HEK293 (cell line): ENCODE results near the gene NOC2L.

Experiments used
- CTCF ChIP-seq: fragments of 450-650 bp; formaldehyde crosslinking; IDR thresholded peaks from 2 replicates; pipeline ENCODE4 v1.5.1; 2016; ENCODE audit warnings: missing biosample characterization, missing genetic modification characterization
- GLI2 ChIP-seq: fragments of 450-650 bp; formaldehyde crosslinking; IDR thresholded peaks from 2 replicates; pipeline ENCODE4; 2017; ENCODE audit warnings: missing biosample characterization, missing genetic modification characterization, low read depth, borderline replicate concordance
- PATZ1 ChIP-seq: fragments of 450-650 bp; formaldehyde crosslinking; IDR thresholded peaks from 2 replicates; pipeline ENCODE4 v1.5.1; 2016; ENCODE audit warnings: missing biosample characterization, missing genetic modification characterization
- PRDM2 ChIP-seq: fragments of 450-650 bp; formaldehyde crosslinking; IDR thresholded peaks from 2 replicates; pipeline ENCODE4 v1.5.1; 2016; ENCODE audit warnings: missing biosample characterization, missing genetic modification characterization, borderline replicate concordance
- ZBTB48 ChIP-seq: fragments of 450-650 bp; formaldehyde crosslinking; IDR thresholded peaks from 2 replicates; pipeline ENCODE4 v1.5.1; 2016; ENCODE audit warnings: missing biosample characterization, missing genetic modification characterization
- ZEB2 ChIP-seq: fragments of 450-650 bp; formaldehyde crosslinking; IDR thresholded peaks from 2 replicates; pipeline ENCODE4 v1.5.1; 2016; ENCODE audit warnings: missing biosample characterization, missing genetic modification characterization
- ZFP3 ChIP-seq: fragments of 450-650 bp; formaldehyde crosslinking; IDR thresholded peaks from 2 replicates; pipeline ENCODE4 v1.5.1; 2016; ENCODE audit warnings: low read depth, missing biosample characterization, missing genetic modification characterization
- ZNF121 ChIP-seq: fragments of 450-650 bp; formaldehyde crosslinking; IDR thresholded peaks from 2 replicates; pipeline ENCODE4 v1.5.1; 2016; ENCODE audit warnings: missing biosample characterization, missing genetic modification characterization
- ZNF133 ChIP-seq: fragments of 450-650 bp; formaldehyde crosslinking; IDR thresholded peaks from 2 replicates; pipeline ENCODE4 v1.5.1; 2016; ENCODE audit warnings: missing biosample characterization, missing genetic modification characterization
- ZNF221 ChIP-seq: fragments of 450-650 bp; formaldehyde crosslinking; IDR thresholded peaks from 2 replicates; pipeline ENCODE4 v1.5.1; 2017; ENCODE audit warnings: missing biosample characterization, missing genetic modification characterization, borderline replicate concordance
- ZNF24 ChIP-seq: fragments of 450-650 bp; formaldehyde crosslinking; IDR thresholded peaks from 2 replicates; pipeline ENCODE4 v1.5.1; 2016; ENCODE audit warnings: missing biosample characterization, missing genetic modification characterization
- ZNF555 ChIP-seq: fragments of 450-650 bp; formaldehyde crosslinking; conservative IDR thresholded peaks from 2 replicates; pipeline ENCODE4 v1.5.1; 2017; ENCODE audit warnings: missing biosample characterization, mild to moderate bottlenecking, missing genetic modification characterization, inconsistent platforms
- ZNF629 ChIP-seq: fragments of 450-650 bp; formaldehyde crosslinking; IDR thresholded peaks from 2 replicates; pipeline ENCODE4 v1.5.1; 2017; ENCODE audit warnings: missing biosample characterization, missing genetic modification characterization
- ZNF645 ChIP-seq: fragments of 450-650 bp; formaldehyde crosslinking; IDR thresholded peaks from 2 replicates; pipeline ENCODE4; 2016; ENCODE audit warnings: missing biosample characterization, missing genetic modification characterization
- ZNF701 ChIP-seq: fragments of 450-650 bp; formaldehyde crosslinking; IDR thresholded peaks from 2 replicates; pipeline ENCODE4 v1.5.1; 2016; ENCODE audit warnings: missing biosample characterization, missing genetic modification characterization
- ZNF704 ChIP-seq: fragments of 450-650 bp; formaldehyde crosslinking; IDR thresholded peaks from 2 replicates; pipeline ENCODE4 v1.5.1; 2016; ENCODE audit warnings: missing biosample characterization, missing genetic modification characterization
- ZNF707 ChIP-seq: fragments of 450-650 bp; formaldehyde crosslinking; IDR thresholded peaks from 2 replicates; pipeline ENCODE4 v1.5.1; 2016; ENCODE audit warnings: missing biosample characterization, missing genetic modification characterization
- ZNF76 ChIP-seq: fragments of 450-650 bp; formaldehyde crosslinking; IDR thresholded peaks from 2 replicates; pipeline ENCODE4; 2016; ENCODE audit warnings: low read depth, missing biosample characterization, missing genetic modification characterization, borderline replicate concordance
- ZNF830 ChIP-seq: fragments of 450-650 bp; IDR thresholded peaks from 2 replicates; pipeline ENCODE4 v1.5.0; 2018; ENCODE audit warnings: missing biosample characterization, missing genetic modification characterization, low read depth, mild to moderate bottlenecking, moderate library complexity
- ZSCAN18 ChIP-seq: fragments of 450-650 bp; formaldehyde crosslinking; IDR thresholded peaks from 2 replicates; pipeline ENCODE4 v1.5.1; 2016; ENCODE audit warnings: missing biosample characterization, missing genetic modification characterization
- TF ChIP-seq, protein P1 (sequence below): fragments of 450-650 bp; formaldehyde crosslinking; IDR thresholded peaks from 2 replicates; pipeline ENCODE4 v1.5.1; 2016; ENCODE audit warnings: missing biosample characterization, missing genetic modification characterization
- TF ChIP-seq, protein P2 (sequence below): fragments of 450-650 bp; formaldehyde crosslinking; IDR thresholded peaks from 2 replicates; pipeline ENCODE4 v1.5.1; 2016; ENCODE audit warnings: missing biosample characterization, missing genetic modification characterization

NOC2L gene

DNA sequence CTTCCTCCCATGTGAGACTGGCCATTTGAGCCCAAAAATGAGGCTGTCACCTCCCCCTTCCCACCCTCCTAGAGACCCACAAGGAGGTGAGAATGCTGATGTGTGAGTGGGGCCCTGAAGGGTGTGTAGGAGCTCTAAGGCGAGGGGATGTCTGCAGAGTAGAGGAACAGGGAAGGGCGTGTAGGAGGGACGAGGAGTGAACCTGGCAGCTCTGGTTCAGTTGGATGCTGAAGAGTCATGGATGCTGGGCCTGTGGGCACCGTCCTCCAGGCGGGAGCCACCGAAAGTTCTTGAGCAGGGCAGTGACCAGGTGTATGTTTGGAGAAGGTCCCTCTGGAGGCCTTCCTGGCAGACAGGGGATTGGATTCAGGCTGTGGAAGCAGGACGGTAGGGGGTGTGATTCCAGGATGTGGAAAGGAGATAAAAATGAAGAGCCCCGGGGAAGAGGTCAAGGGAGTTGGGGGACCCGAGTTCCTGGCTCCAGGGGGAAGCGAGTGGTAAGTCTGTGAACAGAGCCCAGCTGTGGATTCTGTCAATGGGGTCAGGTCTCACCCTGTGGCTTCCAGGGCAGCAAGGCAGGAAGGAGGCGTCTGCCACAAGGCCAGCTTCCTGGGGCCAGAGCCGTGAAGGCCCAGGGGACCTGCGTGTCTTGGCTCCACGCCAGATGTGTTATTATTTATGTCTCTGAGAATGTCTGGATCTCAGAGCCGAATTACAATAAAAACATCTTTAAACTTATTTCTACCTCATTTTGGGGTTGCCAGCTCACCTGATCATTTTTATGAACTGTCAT is 27.5 kb downstream of the NOC2L start (continued):
- TF ChIP-seq, protein P1, sequence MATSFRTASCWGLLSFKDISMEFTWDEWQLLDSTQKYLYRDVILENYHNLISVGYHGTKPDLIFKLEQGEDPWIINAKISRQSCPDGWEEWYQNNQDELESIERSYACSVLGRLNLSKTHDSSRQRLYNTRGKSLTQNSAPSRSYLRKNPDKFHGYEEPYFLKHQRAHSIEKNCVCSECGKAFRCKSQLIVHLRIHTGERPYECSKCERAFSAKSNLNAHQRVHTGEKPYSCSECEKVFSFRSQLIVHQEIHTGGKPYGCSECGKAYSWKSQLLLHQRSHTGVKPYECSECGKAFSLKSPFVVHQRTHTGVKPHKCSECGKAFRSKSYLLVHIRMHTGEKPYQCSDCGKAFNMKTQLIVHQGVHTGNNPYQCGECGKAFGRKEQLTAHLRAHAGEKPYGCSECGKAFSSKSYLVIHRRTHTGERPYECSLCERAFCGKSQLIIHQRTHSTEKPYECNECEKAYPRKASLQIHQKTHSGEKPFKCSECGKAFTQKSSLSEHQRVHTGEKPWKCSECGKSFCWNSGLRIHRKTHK (tag by site-specific recombination): no peak
- TF ChIP-seq ZNF830 (no peak), GLI2 (tag by site-specific recombination) (no peak), CTCF (peak; percentile 54; the same call in 1 of the 2 replicates), ZFP3 (tag by site-specific recombination) (peak; percentile 99), PRDM2 (tag by site-specific recombination) (no peak), PATZ1 (tag by site-specific recombination) (peak; percentile 33), ZNF121 (tag by site-specific recombination) (peak; percentile 70; the same call in 1 of the 2 replicates), ZSCAN18 (tag by site-specific recombination) (0 out of 2 replicates have a peak, but pooled peaks have one; percentile 50), ZEB2 (peak; percentile 55), ZBTB48 (tag by site-specific recombination) (peak; percentile 95), ZNF221 (tag by site-specific recombination) (peak; percentile 16; the same call in 1 of the 2 replicates), ZNF76 (tag by site-specific recombination) (no peak), ZNF701 (tag by site-specific recombination) (no peak), ZNF24 (tag by site-specific recombination) (no peak), ZNF704 (tag by site-specific recombination) (no peak), ZNF707 (tag by site-specific recombination) (no peak), ZNF645 (no peak), ZNF555 (tag by site-specific recombination) (no peak), ZNF133 (tag by site-specific recombination) (no peak), ZNF629 (tag by site-specific recombination) (peak; percentile 36; the same call in 1 of the 2 replicates)
- TF ChIP-seq, protein P2, sequence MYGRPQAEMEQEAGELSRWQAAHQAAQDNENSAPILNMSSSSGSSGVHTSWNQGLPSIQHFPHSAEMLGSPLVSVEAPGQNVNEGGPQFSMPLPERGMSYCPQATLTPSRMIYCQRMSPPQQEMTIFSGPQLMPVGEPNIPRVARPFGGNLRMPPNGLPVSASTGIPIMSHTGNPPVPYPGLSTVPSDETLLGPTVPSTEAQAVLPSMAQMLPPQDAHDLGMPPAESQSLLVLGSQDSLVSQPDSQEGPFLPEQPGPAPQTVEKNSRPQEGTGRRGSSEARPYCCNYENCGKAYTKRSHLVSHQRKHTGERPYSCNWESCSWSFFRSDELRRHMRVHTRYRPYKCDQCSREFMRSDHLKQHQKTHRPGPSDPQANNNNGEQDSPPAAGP (tag by site-specific recombination): peak; percentile 51; the same call in 1 of the 2 replicates
